Ovary (tissue), 3 donors: ENCODE measurements around the gene PASK.

Experiments used
- CTCF ChIP-seq, 3 donors: fragments of 450-650 bp in 2 of 3; fragments of 200-600 bp in 1 of 3; IDR thresholded peaks; one replicate each; pipeline versions ENCODE4 v1.5.1 to v1.8.0; 2016 to 2022; ENCODE audit warnings: antibody characterized with exemption in 3 of 3, mild to moderate bottlenecking in 1 of 3
- EP300 ChIP-seq: sonication (generic); formaldehyde crosslinking; IDR thresholded peaks from one replicate; pipeline ENCODE4 v1.6.1; 2017; ENCODE audit warnings: antibody characterized with exemption
- POLR2A ChIP-seq: fragments of 450-650 bp; IDR thresholded peaks from one replicate; pipeline ENCODE4 v1.6.1; 2017; ENCODE audit warnings: antibody characterized with exemption, mild to moderate bottlenecking, moderate library complexity
- donor health status: DM: no; HTN: no; CAD: no.

- TF ChIP-seq CTCF (IDR thresholded peaks at IDR 0.05) = no peak
- no peak for TF ChIP-seq POLR2A
- TF ChIP-seq EP300 = no peak
These were observed 14.4 kb upstream of the PASK start for GRCh38 chr2:241163601-241164118.
